Gastroesophageal sphincter (tissue), 4 donors: ENCODE data around the gene UBLCP1. TPM values are rescaled to one million over a fixed set of nuclear protein-coding genes. Genes with fewer than 3 reads are reported as not detected.

Experiments
- ATAC-seq: fragments of 150-250 bp; one replicate; pipeline ENCODE4 v1.9.1; 2016; ENCODE audit warnings: mild to moderate bottlenecking, moderate library complexity
- H3K27ac ChIP-seq, 4 donors: fragments of 200-600 bp; sonication (generic) in 3 of 4; 1 replicate in 3 of 4; 2 replicates in 1 of 4; pipeline ENCODE4 v1.5.1; 2016 to 2019
- H3K27me3 ChIP-seq: fragments of 200-600 bp; sonication (generic); one replicate; pipeline ENCODE4 v1.5.1; 2019
- H3K36me3 ChIP-seq, 2 donors: fragments of 200-600 bp; sonication (generic); one replicate each; pipeline ENCODE4 v1.5.1; 2019; ENCODE audit warnings: control low read depth in 1 of 2
- H3K4me1 ChIP-seq, 3 donors: fragments of 200-600 bp; sonication (generic); 1 replicate in 2 of 3; 2 replicates in 1 of 3; pipeline ENCODE4 v1.5.1; 2016 to 2019; ENCODE audit warnings: control low read depth in 2 of 3
- H3K4me3 ChIP-seq, 2 donors: fragments of 200-600 bp; sonication (generic); one replicate each; pipeline ENCODE4 v1.5.1; 2019; ENCODE audit warnings: mild to moderate bottlenecking in 1 of 2, moderate library complexity in 1 of 2
- H3K9me3 ChIP-seq, 3 donors: fragments of 200-600 bp; sonication (generic); one replicate each; pipeline ENCODE4 v1.5.1; 2017 to 2019; ENCODE audit warnings: control low read depth in 2 of 3
- EP300 ChIP-seq: sonication (generic); formaldehyde crosslinking; IDR thresholded peaks from one replicate; pipeline ENCODE4 v1.6.1; 2017; ENCODE audit warnings: antibody characterized with exemption, mild to moderate bottlenecking
- POLR2A ChIP-seq, 2 donors: fragments of 450-650 bp; IDR thresholded peaks; one replicate each; pipeline ENCODE4 v1.6.1; 2017; ENCODE audit warnings: antibody characterized with exemption in 2 of 2, mild to moderate bottlenecking in 2 of 2, moderate library complexity in 1 of 2
- POLR2AphosphoS5 ChIP-seq: sonication (generic); formaldehyde crosslinking; IDR thresholded peaks from one replicate; pipeline ENCODE4 v1.6.1; 2017; ENCODE audit warnings: antibody characterized with exemption
- WGBS, 2 donors: methylation state at CpG; one replicate each; pipeline ENCODE4 v1.1.5; 2018; ENCODE audit warnings: low coverage in 1 of 2; 5-methylcytosine and 5-hydroxymethylcytosine counted together
- total RNA-seq, 4 donors: library from RNA; depleted of rRNA; stranded (reverse); fragments of >200 nt; gene quantifications; one replicate each; pipeline ENCODE4 v1.1.0, GENCODE V29; 2016
- TF ChIP-seq, protein P1 (sequence below), 4 experiments: fragments of 200-600 bp in 2 of 4; fragments of 450-650 bp in 2 of 4; sonication (generic) in 1 of 4; IDR thresholded peaks; one replicate each; pipeline ENCODE4 v1.5.1; 2017 to 2019; ENCODE audit warnings: antibody characterized with exemption in 4 of 4, mild to moderate bottlenecking in 2 of 4, moderate library complexity in 2 of 4

The UBLCP1 gene
- total RNA-seq, 4 donors from 2014 or later: 24.1 to 29.3 (median 26.0) TPM

GRCh38 chr5:159319832-159320231, 56.7 kb downstream of the UBLCP1 start:
- WGBS, 2 donors: 28 to 68% methylated on average over 2 of the region's 2 CpGs
- H3K9me3 ChIP-seq: no peaks in the 10 kb centered on the region
- TF ChIP-seq, protein P1, sequence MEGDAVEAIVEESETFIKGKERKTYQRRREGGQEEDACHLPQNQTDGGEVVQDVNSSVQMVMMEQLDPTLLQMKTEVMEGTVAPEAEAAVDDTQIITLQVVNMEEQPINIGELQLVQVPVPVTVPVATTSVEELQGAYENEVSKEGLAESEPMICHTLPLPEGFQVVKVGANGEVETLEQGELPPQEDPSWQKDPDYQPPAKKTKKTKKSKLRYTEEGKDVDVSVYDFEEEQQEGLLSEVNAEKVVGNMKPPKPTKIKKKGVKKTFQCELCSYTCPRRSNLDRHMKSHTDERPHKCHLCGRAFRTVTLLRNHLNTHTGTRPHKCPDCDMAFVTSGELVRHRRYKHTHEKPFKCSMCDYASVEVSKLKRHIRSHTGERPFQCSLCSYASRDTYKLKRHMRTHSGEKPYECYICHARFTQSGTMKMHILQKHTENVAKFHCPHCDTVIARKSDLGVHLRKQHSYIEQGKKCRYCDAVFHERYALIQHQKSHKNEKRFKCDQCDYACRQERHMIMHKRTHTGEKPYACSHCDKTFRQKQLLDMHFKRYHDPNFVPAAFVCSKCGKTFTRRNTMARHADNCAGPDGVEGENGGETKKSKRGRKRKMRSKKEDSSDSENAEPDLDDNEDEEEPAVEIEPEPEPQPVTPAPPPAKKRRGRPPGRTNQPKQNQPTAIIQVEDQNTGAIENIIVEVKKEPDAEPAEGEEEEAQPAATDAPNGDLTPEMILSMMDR (IDR thresholded peaks at IDR 0.05): no peak
- TF ChIP-seq POLR2AphosphoS5: no peak
- no peak for TF ChIP-seq EP300
- no peak for TF ChIP-seq POLR2A (IDR thresholded peaks at IDR 0.05)

DNA sequence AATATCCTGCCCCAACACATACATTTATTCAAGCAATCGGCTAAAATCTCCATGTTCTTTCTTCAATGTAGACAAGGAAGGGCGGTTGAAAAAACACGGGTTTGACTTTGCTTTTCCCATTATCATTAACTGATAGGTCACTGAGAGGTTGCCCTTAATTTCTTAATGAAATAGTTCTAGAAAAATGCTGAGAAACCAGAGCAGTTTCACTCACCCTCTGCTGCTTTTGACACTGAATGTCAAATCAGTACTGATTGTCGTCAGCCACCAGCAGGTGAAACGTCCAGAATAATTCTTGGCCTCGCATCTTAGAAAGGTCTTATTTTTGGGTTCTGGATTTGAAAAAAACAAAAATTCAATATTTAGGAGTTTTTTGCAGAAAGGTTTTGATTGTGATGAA, 59.1 kb downstream of the UBLCP1 start:
- Histone ChIP-seq H3K4me3 (no peak overlapping the region), H3K4me1 (no peaks in the 10 kb centered on the region), H3K9me3 (no peaks in the 10 kb centered on the region), H3K36me3 (no peaks in the 10 kb centered on the region), H3K27me3 (peaks cover 14% of the 10 kb centered on the region), H3K27ac (no peak overlapping the region)
- no peak for ATAC-seq
- WGBS, 2 donors: 89 to 92% methylated on average over 5 to 6 of the region's 6 CpGs
- TF ChIP-seq, protein P1 (IDR thresholded peaks at IDR 0.05): no peak
- TF ChIP-seq POLR2AphosphoS5 (no peak), POLR2A (IDR thresholded peaks at IDR 0.05) (no peak), EP300 (no peak)

More at GRCh38 chr5:159319832-159320231, 56.7 kb downstream of the UBLCP1 start:
- H3K4me3 ChIP-seq: no peak overlapping the region
- peaks cover 2% of the 10 kb centered on the region for H3K27me3 ChIP-seq
- ATAC-seq: no peak
- no peaks in the 10 kb centered on the region for H3K4me1 ChIP-seq
- H3K36me3 ChIP-seq: no peaks in the 10 kb centered on the region
- no peak overlapping the region for H3K27ac ChIP-seq

DNA sequence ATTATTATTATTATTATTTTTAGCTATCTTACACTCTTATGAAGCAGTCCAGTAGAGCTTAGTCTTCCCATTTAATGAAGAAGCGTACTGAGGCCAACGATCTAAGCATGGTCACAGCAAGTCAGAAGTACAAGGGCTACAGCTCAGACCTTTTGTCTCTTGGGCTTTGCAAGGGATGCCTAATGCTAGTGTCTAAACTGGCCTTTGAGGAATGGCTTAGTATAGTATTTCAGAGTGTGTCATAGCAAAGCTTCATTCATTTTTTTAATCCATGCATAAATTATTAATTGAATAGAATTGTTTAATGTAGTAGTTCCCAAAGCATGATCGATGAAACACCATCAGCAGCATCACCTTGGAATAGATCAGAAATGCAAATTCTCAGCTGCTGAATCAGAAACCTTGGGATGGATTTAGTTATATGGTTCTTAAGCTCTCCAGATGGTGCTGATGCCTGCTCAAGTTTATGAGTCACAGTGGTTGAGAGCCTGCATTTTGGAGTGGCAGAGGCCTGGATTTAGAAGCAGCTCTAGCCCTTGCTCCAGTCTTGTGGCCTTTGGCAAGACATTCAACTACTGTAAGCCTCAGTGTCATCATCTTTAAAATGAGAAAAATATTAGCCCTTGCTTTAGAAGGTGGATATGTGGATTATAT, 61.1 kb downstream of the UBLCP1 start:
- Histone ChIP-seq H3K36me3 (no peaks in the 10 kb centered on the region), H3K27ac (no peak overlapping the region), H3K4me3 (no peak overlapping the region), H3K27me3 (peaks cover 35% of the 10 kb centered on the region), H3K9me3 (no peaks in the 10 kb centered on the region), H3K4me1 (no peaks in the 10 kb centered on the region)
- no peak for TF ChIP-seq POLR2A (IDR thresholded peaks at IDR 0.05)
- no peak for TF ChIP-seq EP300
- no peak for TF ChIP-seq POLR2AphosphoS5
- TF ChIP-seq, protein P1 (IDR thresholded peaks at IDR 0.05): no peak
- ATAC-seq: no peak
- WGBS, 2 donors: 83 to 89% methylated on average over 3 of the region's 3 CpGs

GRCh38 chr5:159324986-159325385, 61.9 kb downstream of the UBLCP1 start:
- Histone ChIP-seq H3K4me1 (no peaks in the 10 kb centered on the region), H3K4me3 (no peak overlapping the region), H3K27me3 (peaks cover 38% of the 10 kb centered on the region), H3K9me3 (no peaks in the 10 kb centered on the region), H3K36me3 (no peaks in the 10 kb centered on the region), H3K27ac (no peak overlapping the region)
- TF ChIP-seq POLR2A (IDR thresholded peaks at IDR 0.05): no peak
- TF ChIP-seq, protein P1 (IDR thresholded peaks at IDR 0.05): no peak
- TF ChIP-seq POLR2AphosphoS5: no peak
- no peak for TF ChIP-seq EP300
- WGBS, 2 donors: 39 to 70% methylated on average over 2 to 3 of the region's 4 CpGs
- no peak for ATAC-seq

GRCh38 chr5:159330131-159330800, 67.2 kb downstream of the UBLCP1 start, which contains the start of gene IL12B:
Gene IL12B, minus strand, starts transcription at chr5:159330487. Its CDS starts 3,705 bp downstream, at chr5:159326782.
- no peak for ATAC-seq
- Histone ChIP-seq H3K4me3 (peak within 1 kb of the TSS in 1 of 2 donors; percentile 44), H3K27me3 (peaks cover 56% of the 10 kb centered on the region), H3K9me3 (no peaks in the 10 kb centered on the region), H3K4me1 (peaks cover 0 to 11% (median 3%) of the 10 kb centered on the region in 3 donors), H3K36me3 (no peaks in the 10 kb centered on the region), H3K27ac (peak within 1 kb of the TSS in 1 of 4 donors; percentile 63)
- no peak for TF ChIP-seq EP300
- no peak for TF ChIP-seq POLR2A (IDR thresholded peaks at IDR 0.05)
- TF ChIP-seq, protein P1 (IDR thresholded peaks at IDR 0.05): no peak
- TF ChIP-seq POLR2AphosphoS5: no peak
- WGBS, 2 donors: 41 to 50% methylated on average over 1 to 2 of the region's 4 CpGs
